ENCODE results near the gene TRAF7. TPM values are rescaled to one million over a fixed set of nuclear protein-coding genes. Genes with fewer than 3 reads are reported as not detected.

TRAF7 gene
- polyA plus RNA-seq, 1 donor: 63.3 TPM

DNA sequence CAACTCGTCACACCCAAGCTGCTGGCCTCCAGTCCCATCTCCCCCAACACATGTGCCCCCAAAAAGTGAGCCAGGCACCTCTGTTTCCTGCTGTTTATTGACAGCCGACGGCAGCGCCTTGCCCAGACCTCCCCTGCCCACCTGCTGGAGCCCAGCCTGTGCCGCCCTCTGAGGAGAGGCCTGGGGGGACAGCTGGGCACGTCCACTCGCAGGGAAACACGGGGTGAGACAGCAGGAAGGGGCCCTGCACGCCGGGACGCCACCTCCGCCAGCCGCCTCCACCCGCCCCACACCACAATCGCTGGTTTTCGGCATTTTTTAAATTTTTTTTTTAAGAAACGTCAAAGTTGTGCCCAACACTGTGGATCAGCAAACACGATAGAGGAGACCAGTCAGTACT lies 21.5 kb downstream of the TRAF7 start:
- 83% methylated on average over 2 of the region's 18 CpGs for WGBS (ENCODE audit: insufficient coverage, low lambda C conversion rate)
- Histone ChIP-seq H3K27me3 (ENCODE audit: control insufficient read depth, insufficient read depth, low read length) (no peaks in the 10 kb centered on the region), H3K27ac (ENCODE audit: low read length) (no peak overlapping the region), H3K9me3 (ENCODE audit: control insufficient read depth, low read depth, low read length) (peaks cover 5% of the 10 kb centered on the region), H3K4me3 (ENCODE audit: low read length) (no peak overlapping the region), H3K36me3 (ENCODE audit: control insufficient read depth, insufficient read depth, low read length) (peaks cover 51% of the 10 kb centered on the region), H3K4me1 (ENCODE audit: control insufficient read depth, insufficient read depth, low read length) (no peaks in the 10 kb centered on the region)
- DNase-seq: no peak

DNA sequence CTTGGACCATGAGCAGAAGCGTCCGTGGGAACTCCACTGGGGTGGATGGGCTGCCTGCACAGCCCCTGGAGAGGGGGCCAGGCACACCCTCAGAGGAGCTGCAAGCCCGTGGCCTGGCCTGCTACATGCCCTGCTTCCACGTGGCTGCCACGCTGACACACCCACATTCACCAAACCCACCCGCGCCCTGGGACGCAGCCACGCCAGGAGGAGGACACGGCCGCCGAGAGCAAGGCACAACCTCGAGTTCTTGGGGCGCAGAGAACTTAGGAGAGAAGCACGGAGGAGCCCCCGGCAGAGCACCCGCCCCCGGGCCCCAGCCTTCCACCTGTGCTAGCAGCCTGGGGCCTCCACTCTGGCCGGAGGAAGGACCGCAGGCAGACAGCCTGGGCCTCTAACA lies 22.0 kb downstream of the TRAF7 start:
- Histone ChIP-seq H3K27ac (ENCODE audit: low read length) (no peak overlapping the region), H3K36me3 (ENCODE audit: control insufficient read depth, insufficient read depth, low read length) (peaks cover 48% of the 10 kb centered on the region), H3K4me1 (ENCODE audit: control insufficient read depth, insufficient read depth, low read length) (no peaks in the 10 kb centered on the region), H3K4me3 (ENCODE audit: low read length) (no peak overlapping the region), H3K27me3 (ENCODE audit: control insufficient read depth, insufficient read depth, low read length) (no peaks in the 10 kb centered on the region), H3K9me3 (ENCODE audit: control insufficient read depth, low read depth, low read length) (peaks cover 5% of the 10 kb centered on the region)
- DNase-seq: no peak
- WGBS (ENCODE audit: insufficient coverage, low lambda C conversion rate): no CpG with 5 or more reads among the region's 20 CpGs

DNA sequence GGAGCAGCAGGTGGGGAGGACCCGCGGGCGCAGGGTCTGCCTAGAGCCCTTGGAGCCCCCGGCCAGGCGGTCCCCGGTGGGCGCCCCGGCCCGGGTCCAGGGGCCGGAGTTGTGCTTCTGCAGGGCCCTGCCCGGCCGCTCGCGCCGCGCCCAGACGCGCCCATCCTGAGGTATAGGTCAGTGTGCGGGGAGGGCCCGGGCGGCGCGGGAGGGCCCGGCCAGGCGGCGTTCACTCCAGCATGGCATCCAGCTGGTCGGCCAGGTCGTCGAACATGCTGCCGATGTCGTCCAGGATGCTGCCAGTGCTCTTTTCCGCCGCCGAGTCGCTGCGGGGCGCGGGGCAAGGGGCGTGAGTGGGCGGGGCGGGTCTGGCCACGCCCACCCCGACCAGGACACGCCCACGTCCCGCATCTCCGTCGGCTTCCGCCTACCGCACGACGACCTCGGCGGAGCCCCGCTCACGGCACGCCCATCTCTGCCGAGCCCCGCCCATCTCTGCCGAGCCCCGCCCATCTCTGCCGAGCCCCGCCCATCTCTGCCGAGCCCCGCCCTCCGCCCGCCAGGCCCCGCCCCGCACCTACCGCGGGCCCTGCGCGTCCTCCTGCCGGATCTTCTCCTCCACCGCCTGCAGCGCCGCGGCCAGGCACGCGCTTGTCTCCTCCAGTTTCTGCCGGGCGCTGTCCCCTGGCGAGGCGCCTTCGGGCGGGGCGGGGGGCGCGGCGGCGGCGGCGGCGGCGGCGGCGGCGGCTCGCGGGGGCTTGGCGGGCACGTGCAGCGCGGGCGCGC lies 22.9 kb downstream of the TRAF7 start:
- no peak for DNase-seq
- H3K4me1 ChIP-seq (ENCODE audit: control insufficient read depth, insufficient read depth, low read length): no peaks in the 10 kb centered on the region
- no peaks in the 10 kb centered on the region for H3K27me3 ChIP-seq (ENCODE audit: control insufficient read depth, insufficient read depth, low read length)
- WGBS (ENCODE audit: insufficient coverage, low lambda C conversion rate): 0% methylated on average over 1 of the region's 106 CpGs
- peaks cover 39% of the 10 kb centered on the region for H3K36me3 ChIP-seq (ENCODE audit: control insufficient read depth, insufficient read depth, low read length)
- H3K27ac ChIP-seq (ENCODE audit: low read length): no peak overlapping the region
- peaks cover 5% of the 10 kb centered on the region for H3K9me3 ChIP-seq (ENCODE audit: control insufficient read depth, low read depth, low read length)
- no peak overlapping the region for H3K4me3 ChIP-seq (ENCODE audit: low read length)

DNA sequence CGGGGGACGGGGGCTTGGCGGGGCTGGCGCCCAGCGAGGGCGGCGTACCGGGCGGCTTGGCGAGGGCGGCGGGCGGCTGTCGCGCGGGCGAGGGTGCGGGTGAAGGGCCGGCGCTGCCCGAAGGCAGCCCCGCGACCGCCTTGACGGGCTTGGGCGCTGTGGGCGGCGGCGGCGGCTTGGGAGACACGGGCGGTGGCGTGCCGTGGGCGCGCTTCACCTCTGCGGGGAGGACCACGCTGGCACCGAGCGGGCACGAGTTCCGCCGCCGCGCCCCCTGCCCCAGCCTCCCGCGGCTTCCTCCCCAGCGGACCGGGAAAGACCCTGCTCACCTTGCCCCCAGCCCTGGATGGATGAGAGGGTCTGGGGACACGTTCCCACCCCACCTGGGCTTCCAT lies 23.5 kb downstream of the TRAF7 start:
- H3K36me3 ChIP-seq (ENCODE audit: control insufficient read depth, insufficient read depth, low read length): peaks cover 35% of the 10 kb centered on the region
- WGBS (ENCODE audit: insufficient coverage, low lambda C conversion rate): no CpG with 5 or more reads among the region's 50 CpGs
- H3K4me1 ChIP-seq (ENCODE audit: control insufficient read depth, insufficient read depth, low read length): no peaks in the 10 kb centered on the region
- no peak for DNase-seq
- no peak overlapping the region for H3K27ac ChIP-seq (ENCODE audit: low read length)
- peaks cover 5% of the 10 kb centered on the region for H3K9me3 ChIP-seq (ENCODE audit: control insufficient read depth, low read depth, low read length)
- no peaks in the 10 kb centered on the region for H3K27me3 ChIP-seq (ENCODE audit: control insufficient read depth, insufficient read depth, low read length)
- H3K4me3 ChIP-seq (ENCODE audit: low read length): no peak overlapping the region

DNA sequence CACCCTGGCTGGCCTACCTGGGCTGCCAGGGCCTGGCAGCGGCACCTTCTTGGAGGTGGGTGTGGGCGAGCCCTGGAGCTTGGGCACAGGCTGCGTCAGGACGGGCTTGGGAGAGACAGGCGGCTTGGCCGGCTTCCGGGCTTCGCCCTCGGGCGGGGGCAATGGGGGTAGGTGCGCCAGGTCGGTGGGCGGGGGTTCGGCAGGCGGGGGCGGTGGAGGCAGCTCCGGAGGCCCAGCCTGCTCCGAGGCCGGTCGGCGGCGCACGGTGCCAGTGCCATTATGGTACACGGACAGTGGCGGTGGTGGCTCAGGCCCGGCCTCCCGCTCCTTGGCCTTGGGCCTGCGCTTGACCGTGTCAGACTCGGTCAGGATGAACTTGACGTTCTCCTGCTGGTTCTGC lies 24.0 kb downstream of the TRAF7 start:
- no CpG with 5 or more reads among the region's 31 CpGs for WGBS (ENCODE audit: insufficient coverage, low lambda C conversion rate)
- Histone ChIP-seq H3K9me3 (ENCODE audit: control insufficient read depth, low read depth, low read length) (peaks cover 5% of the 10 kb centered on the region), H3K27me3 (ENCODE audit: control insufficient read depth, insufficient read depth, low read length) (no peaks in the 10 kb centered on the region), H3K27ac (ENCODE audit: low read length) (no peak overlapping the region), H3K4me1 (ENCODE audit: control insufficient read depth, insufficient read depth, low read length) (no peaks in the 10 kb centered on the region), H3K4me3 (ENCODE audit: low read length) (no peak overlapping the region), H3K36me3 (ENCODE audit: control insufficient read depth, insufficient read depth, low read length) (peaks cover 30% of the 10 kb centered on the region)
- DNase-seq: no peak

GRCh38 chr16:2180461-2180860 lies 24.9 kb downstream of the TRAF7 start:
- no peaks in the 10 kb centered on the region for H3K4me1 ChIP-seq (ENCODE audit: control insufficient read depth, insufficient read depth, low read length)
- peaks cover 21% of the 10 kb centered on the region for H3K36me3 ChIP-seq (ENCODE audit: control insufficient read depth, insufficient read depth, low read length)
- H3K27me3 ChIP-seq (ENCODE audit: control insufficient read depth, insufficient read depth, low read length): no peaks in the 10 kb centered on the region
- H3K4me3 ChIP-seq (ENCODE audit: low read length): no peak overlapping the region
- no peak for DNase-seq
- no peak overlapping the region for H3K27ac ChIP-seq (ENCODE audit: low read length)
- WGBS (ENCODE audit: insufficient coverage, low lambda C conversion rate): no CpG with 5 or more reads among the region's 43 CpGs
- H3K9me3 ChIP-seq (ENCODE audit: control insufficient read depth, low read depth, low read length): peaks cover 5% of the 10 kb centered on the region

DNA sequence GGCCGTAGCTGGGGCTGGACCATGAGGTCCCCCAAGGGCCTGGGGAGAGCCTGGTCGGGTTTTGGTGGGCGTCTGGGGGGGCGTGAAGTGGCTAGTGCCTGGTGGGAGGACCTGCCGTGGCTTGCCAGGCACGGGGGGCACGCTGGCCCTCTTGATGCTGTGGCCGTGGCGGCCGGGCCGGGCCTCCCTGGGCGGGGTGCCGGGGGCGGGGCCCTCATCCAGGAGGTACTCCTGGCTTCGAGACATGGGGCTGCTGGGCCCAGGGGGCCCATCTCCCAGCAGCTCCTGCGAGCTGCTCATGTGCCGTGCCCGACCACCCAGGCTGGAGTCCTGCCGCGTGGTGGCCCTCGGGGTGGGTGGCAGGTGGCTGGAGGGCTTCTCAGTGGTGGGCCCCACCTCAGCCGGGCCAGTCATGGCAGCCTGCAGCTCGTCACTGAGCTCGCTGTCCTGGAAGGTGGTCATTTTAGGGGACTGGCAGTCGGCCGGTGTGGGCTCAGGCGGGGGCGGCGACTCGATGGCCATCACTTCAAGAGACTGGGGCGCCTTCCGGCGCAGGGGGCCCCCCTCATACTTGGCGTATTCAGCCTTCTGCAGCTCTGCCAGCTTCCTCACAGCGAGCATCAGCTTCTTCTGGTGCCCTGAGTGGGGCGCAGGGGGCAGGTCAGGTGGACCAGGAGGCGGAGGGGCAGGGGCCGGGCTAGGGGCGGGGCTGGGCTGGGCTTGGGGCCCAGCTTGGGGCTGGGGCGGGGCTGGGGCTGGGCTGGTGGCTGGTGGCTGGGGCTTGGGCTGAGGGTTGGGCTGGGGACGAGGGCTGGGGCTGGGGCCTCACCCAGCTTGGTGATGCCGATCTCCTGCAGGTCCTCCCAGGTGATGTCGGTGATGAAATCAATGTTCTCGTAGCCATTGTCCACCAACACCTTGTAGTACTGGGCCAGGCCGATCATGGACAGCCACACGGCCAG lies 25.7 kb downstream of the TRAF7 start:
- peaks cover 5% of the 10 kb centered on the region for H3K9me3 ChIP-seq (ENCODE audit: control insufficient read depth, low read depth, low read length)
- WGBS (ENCODE audit: insufficient coverage, low lambda C conversion rate): no CpG with 5 or more reads among the region's 46 CpGs

GRCh38 chr16:2181952-2182351 lies 26.4 kb downstream of the TRAF7 start:
- H3K27me3 ChIP-seq (ENCODE audit: control insufficient read depth, insufficient read depth, low read length): no peaks in the 10 kb centered on the region
- H3K36me3 ChIP-seq (ENCODE audit: control insufficient read depth, insufficient read depth, low read length): peaks cover 8% of the 10 kb centered on the region
- H3K4me3 ChIP-seq (ENCODE audit: low read length): no peak overlapping the region
- WGBS (ENCODE audit: insufficient coverage, low lambda C conversion rate): no CpG with 5 or more reads among the region's 20 CpGs
- peaks cover 5% of the 10 kb centered on the region for H3K9me3 ChIP-seq (ENCODE audit: control insufficient read depth, low read depth, low read length)
- no peak overlapping the region for H3K27ac ChIP-seq (ENCODE audit: low read length)
- no peaks in the 10 kb centered on the region for H3K4me1 ChIP-seq (ENCODE audit: control insufficient read depth, insufficient read depth, low read length)
- DNase-seq: no peak

More for the DNA sequence above, 25.7 kb downstream of the TRAF7 start:
- Histone ChIP-seq H3K4me1 (ENCODE audit: control insufficient read depth, insufficient read depth, low read length) (no peaks in the 10 kb centered on the region), H3K36me3 (ENCODE audit: control insufficient read depth, insufficient read depth, low read length) (peaks cover 13% of the 10 kb centered on the region), H3K27me3 (ENCODE audit: control insufficient read depth, insufficient read depth, low read length) (no peaks in the 10 kb centered on the region), H3K4me3 (ENCODE audit: low read length) (no peak overlapping the region), H3K27ac (ENCODE audit: low read length) (no peak overlapping the region)
- no peak for DNase-seq

GRCh38 chr16:2183671-2184070 lies 28.1 kb downstream of the TRAF7 start:
- DNase-seq: no peak
- H3K4me1 ChIP-seq (ENCODE audit: control insufficient read depth, insufficient read depth, low read length): no peaks in the 10 kb centered on the region
- H3K27ac ChIP-seq (ENCODE audit: low read length): no peak overlapping the region
- no peaks in the 10 kb centered on the region for H3K27me3 ChIP-seq (ENCODE audit: control insufficient read depth, insufficient read depth, low read length)
- H3K4me3 ChIP-seq (ENCODE audit: low read length): no peak overlapping the region
- no peaks in the 10 kb centered on the region for H3K36me3 ChIP-seq (ENCODE audit: control insufficient read depth, insufficient read depth, low read length)
- WGBS (ENCODE audit: insufficient coverage, low lambda C conversion rate): no CpG with 5 or more reads among the region's 30 CpGs
- H3K9me3 ChIP-seq (ENCODE audit: control insufficient read depth, low read depth, low read length): no peaks in the 10 kb centered on the region

- WGBS (ENCODE audit: insufficient coverage, low lambda C conversion rate): no CpG with 5 or more reads among the region's 19 CpGs
- H3K27me3 ChIP-seq (ENCODE audit: control insufficient read depth, insufficient read depth, low read length): no peaks in the 10 kb centered on the region
- H3K4me3 ChIP-seq (ENCODE audit: low read length): no peak overlapping the region
- H3K9me3 ChIP-seq (ENCODE audit: control insufficient read depth, low read depth, low read length): no peaks in the 10 kb centered on the region
- no peaks in the 10 kb centered on the region for H3K4me1 ChIP-seq (ENCODE audit: control insufficient read depth, insufficient read depth, low read length)
- H3K27ac ChIP-seq (ENCODE audit: low read length): no peak overlapping the region
- no peak for DNase-seq
- H3K36me3 ChIP-seq (ENCODE audit: control insufficient read depth, insufficient read depth, low read length): no peaks in the 10 kb centered on the region
Measured at GRCh38 chr16:2184346-2184745, 28.8 kb downstream of the TRAF7 start.

Measured in large intestine (tissue), 3 donors.